GM12865 (cell line): ENCODE measurements around the gene HSD3B2.
"Not testable (repeated sequence)": the region's sequence is repeated elsewhere in the genome, so short reads cannot be mapped to it uniquely, and the experiment has no call there.

Experiments
- DNase-seq: peaks from one replicate; pipeline ENCODE4 v3.0.0; 2010; ENCODE audit warnings: low read depth
- H3K4me3 ChIP-seq: 2 replicates; pipeline ENCODE4 v1.5.1; 2011; ENCODE audit warnings: mild to moderate bottlenecking, low read depth, low read length, control low read depth
- TF ChIP-seq, protein P1 (sequence below): IDR thresholded peaks from 2 replicates; pipeline ENCODE4 v1.5.1; 2011; ENCODE audit warnings: low read length, control low read depth, low read depth, inconsistent platforms; ENCODE audit not compliant: insufficient read depth; ENCODE audit errors: missing control alignments

The HSD3B2 gene

DNA sequence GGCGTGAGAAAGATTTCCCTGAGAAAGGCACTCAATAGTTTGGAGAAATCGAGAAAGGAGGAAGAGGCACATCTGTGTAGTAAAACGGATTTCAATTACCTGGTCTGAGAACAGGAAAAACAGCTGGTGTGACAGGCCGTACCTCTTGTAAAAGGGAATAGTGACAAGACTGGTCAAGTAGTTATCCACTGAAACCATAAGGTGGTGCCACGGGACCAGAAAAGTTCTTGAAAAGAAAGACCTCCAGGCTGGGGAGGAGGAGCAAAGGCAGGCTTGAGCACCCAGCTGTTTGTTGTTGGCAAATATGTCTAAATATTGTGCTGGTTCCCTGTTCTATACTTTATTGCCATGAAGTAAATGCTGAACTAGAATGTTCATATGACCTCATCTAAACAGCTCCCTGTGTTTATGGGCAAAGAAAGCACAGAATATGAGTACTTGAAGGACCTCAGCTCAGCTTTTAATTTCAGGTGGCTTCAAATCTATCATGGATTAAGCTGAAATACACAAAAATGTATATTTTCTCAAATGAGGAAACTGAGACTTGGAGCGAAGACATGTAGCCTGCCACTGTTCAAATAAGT is 42.4 kb upstream of the HSD3B2 start:
- peak; percentile 78 for DNase-seq
- H3K4me3 ChIP-seq, result no peak overlapping the region
- TF ChIP-seq, protein P1, sequence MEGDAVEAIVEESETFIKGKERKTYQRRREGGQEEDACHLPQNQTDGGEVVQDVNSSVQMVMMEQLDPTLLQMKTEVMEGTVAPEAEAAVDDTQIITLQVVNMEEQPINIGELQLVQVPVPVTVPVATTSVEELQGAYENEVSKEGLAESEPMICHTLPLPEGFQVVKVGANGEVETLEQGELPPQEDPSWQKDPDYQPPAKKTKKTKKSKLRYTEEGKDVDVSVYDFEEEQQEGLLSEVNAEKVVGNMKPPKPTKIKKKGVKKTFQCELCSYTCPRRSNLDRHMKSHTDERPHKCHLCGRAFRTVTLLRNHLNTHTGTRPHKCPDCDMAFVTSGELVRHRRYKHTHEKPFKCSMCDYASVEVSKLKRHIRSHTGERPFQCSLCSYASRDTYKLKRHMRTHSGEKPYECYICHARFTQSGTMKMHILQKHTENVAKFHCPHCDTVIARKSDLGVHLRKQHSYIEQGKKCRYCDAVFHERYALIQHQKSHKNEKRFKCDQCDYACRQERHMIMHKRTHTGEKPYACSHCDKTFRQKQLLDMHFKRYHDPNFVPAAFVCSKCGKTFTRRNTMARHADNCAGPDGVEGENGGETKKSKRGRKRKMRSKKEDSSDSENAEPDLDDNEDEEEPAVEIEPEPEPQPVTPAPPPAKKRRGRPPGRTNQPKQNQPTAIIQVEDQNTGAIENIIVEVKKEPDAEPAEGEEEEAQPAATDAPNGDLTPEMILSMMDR, result peak; percentile 31

DNA sequence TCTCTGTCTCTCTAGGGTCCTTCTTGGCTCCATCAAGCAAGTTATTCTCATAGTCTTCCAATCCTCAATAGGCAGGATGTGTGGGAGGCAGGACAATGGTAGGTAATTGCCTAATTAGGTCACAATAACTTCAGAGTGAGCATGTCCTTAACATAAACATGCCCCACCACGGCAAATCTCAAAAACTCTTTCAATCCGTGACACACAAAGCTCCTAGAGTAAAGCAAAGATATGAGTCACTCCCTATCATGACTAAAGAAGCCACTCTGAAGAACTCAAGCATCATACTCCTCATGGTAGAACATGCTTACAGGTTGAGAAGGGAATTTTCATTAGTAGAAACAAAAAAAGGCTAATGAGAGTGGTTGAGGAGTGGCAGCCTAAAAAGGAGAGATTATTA is 41.5 kb upstream of the HSD3B2 start:
- peak; percentile 37 for DNase-seq
- TF ChIP-seq, protein P1, result no peak
- no peak overlapping the region for H3K4me3 ChIP-seq

DNA sequence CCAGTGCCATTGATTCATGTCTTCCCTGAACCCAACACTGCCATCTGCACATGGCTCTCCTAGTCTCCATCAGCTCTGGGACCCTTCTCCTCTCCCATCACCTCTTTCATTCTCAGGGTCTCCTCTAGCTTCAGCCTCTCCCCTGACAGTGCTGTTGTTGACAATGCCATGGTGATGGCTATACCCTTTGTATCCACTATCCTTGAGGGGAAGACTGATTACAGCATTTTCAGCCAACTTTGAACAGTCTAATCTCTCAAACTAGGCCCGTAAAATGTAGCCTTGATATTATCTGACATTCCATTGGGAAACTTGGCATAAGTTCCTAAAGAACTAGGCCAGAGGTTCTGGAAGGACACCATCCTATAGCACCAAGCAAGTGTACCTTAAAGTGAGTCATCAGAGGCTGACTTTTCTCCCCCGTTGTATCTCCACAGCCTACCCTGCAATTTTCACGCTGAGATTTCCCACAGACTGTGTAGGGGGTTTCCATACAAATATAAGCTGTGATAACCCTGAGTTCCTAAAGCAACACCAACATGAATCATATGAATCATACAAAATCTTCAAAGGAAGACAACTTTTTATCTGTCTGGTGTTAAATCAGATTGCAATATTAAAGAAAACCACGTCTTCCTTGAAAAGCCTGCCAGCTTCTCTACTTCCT is 40.6 kb upstream of the HSD3B2 start:
- TF ChIP-seq, protein P1, result no peak
- no peak overlapping the region for H3K4me3 ChIP-seq
- DNase-seq, result peak; percentile 32

DNA sequence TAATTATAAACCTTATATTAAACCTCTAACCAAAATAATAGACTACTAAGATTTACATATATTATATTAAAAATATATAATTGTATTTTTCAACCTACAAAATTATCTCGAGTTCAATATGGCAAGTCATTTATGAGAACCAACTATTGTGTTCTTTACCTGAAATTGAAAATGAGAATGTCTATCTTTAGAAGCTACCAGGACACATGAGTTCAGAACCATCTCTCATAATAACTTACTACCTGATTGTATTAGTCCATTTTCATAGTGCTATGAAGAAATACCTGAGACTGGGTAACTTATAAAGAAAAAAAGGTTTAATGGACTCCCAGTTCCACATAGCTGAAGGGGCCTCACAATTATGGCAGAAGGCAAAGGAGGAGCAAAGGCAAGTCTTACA is 39.6 kb upstream of the HSD3B2 start:
- TF ChIP-seq, protein P1, result no peak
- DNase-seq, result no peak
- H3K4me3 ChIP-seq, result no peak overlapping the region

DNA sequence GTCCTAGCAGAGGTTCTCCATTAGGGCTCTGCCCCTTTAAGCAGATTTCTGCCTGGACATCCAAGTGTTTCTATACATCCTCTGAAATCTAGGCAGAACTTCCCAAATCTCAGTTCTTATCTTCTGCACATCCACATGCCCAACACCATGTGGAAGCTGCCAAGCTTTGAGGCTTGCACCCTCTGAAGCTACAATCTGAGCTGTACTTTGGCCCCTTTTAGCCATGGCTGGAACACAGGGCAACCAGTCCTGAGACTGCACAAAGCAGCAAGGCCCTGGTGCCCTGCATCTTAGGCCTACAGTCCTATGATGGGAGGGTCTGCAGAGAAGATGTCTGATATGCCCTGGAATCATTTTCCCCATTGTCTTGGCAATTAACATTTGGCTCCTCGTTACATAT is 38.4 kb upstream of the HSD3B2 start:
- no peak overlapping the region for H3K4me3 ChIP-seq
- TF ChIP-seq, protein P1, result no peak
- no peak for DNase-seq

DNA sequence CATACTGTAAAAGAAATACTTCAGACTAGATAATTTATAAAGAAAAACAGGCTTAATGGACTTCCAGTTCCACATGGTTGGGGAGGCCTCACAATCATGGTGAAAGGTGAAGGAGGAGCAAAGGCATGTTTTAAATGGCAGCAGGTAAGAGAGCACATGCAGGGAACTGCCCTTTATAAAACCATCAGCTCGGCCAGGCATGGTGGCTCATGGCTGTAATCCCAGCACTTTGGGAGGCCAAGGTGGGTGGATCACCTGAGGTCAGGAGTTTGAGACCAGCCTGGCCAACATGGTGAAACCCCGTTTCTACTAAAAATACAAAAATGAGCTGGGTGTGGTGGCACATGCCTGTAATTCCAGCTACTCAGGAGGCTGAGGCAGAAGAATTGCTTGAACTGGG is 37.4 kb upstream of the HSD3B2 start:
- DNase-seq, H3K4me3 ChIP-seq: not testable (repeated sequence)

DNA sequence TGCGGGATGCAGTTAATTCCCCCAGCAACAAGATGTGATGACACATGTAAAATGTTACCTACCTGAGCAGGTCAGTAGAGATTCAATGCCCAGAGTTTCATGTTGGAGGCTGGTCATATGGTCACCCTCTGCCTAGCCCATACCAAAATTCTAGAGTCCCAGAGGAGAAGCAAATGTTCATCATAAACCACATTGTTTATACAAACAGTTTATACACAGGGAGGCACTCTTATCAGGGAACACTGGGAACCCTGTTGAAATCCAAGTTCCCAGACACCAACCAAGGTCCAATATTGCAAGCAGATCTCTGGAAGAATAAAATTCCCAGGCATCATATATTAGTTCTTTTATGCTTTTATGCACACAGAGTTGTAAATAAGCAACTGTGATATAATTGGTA is 35.8 kb upstream of the HSD3B2 start:
- DNase-seq, result no peak
- TF ChIP-seq, protein P1, result no peak
- H3K4me3 ChIP-seq, result no peak overlapping the region
